ENCODE measurements around the gene CLCN3. TPM values are rescaled to one million over a fixed set of nuclear protein-coding genes. Genes with fewer than 3 reads are reported as not detected.

The CLCN3 gene
- total RNA-seq, 1 donor from 2014 or later: 43.1 TPM

Other genes with a start within 250 kb of the CLCN3 start
- gene NEK1, start 8.0 kb upstream of the CLCN3 start, total RNA-seq: 21.5 TPM
- gene HPF1, start 137.4 kb downstream of the CLCN3 start, total RNA-seq: 21.1 TPM

Measured in skin of body (tissue), 1 donor.